GM19023 (cell line): ENCODE measurements around the gene GALNT15.

Source experiments
- ATAC-seq: cut with Tn5 transposase; IDR thresholded peaks from one replicate; pipeline ENCODE4 v1.9.1; 2021; ENCODE audit warnings: mild to moderate bottlenecking, moderate library complexity; ENCODE audit not compliant: unreplicated experiment

Gene GALNT15

GRCh38 chr3:16151109-16151508, 23.4 kb upstream of the GALNT15 start:
- ATAC-seq = no peak

GRCh38 chr3:16168211-16168610, 6.3 kb upstream of the GALNT15 start:
- ATAC-seq = no peak

GRCh38 chr3:16171009-16171408, 3.5 kb upstream of the GALNT15 start:
- no peak for ATAC-seq

- no peak for ATAC-seq
Measured at GRCh38 chr3:16171825-16172224, 2.7 kb upstream of the GALNT15 start.

GRCh38 chr3:16173283-16174025, 1.0 kb upstream of the GALNT15 start:
- ATAC-seq = no peak

GRCh38 chr3:16174026-16174355, 489 bp upstream of the GALNT15 start:
- no peak for ATAC-seq

- ATAC-seq = no peak
Measured at GRCh38 chr3:16174976-16175901, 759 bp downstream of the GALNT15 start.

GRCh38 chr3:16176391-16177030, 2.0 kb downstream of the GALNT15 start:
- no peak for ATAC-seq

GRCh38 chr3:16177382-16177781, 2.9 kb downstream of the GALNT15 start:
- ATAC-seq = no peak

GRCh38 chr3:16177962-16178627, 3.6 kb downstream of the GALNT15 start:
- peak; percentile 77 for ATAC-seq

GRCh38 chr3:16178628-16178988, 4.1 kb downstream of the GALNT15 start:
- peak; percentile 16 for ATAC-seq

GRCh38 chr3:16179261-16179660, 4.8 kb downstream of the GALNT15 start:
- ATAC-seq = no peak

- ATAC-seq = no peak
Measured at GRCh38 chr3:16179771-16180736, 5.6 kb downstream of the GALNT15 start.

- ATAC-seq = no peak
Measured at GRCh38 chr3:16180737-16181134, 6.3 kb downstream of the GALNT15 start.

GRCh38 chr3:16181361-16181760, 6.9 kb downstream of the GALNT15 start:
- ATAC-seq = no peak

GRCh38 chr3:16182183-16182582, 7.7 kb downstream of the GALNT15 start:
- ATAC-seq = no peak

GRCh38 chr3:16182612-16183011, 8.1 kb downstream of the GALNT15 start:
- ATAC-seq = no peak

GRCh38 chr3:16183082-16183481, 8.6 kb downstream of the GALNT15 start:
- no peak for ATAC-seq

- no peak for ATAC-seq
Measured at GRCh38 chr3:16183601-16184270, 9.3 kb downstream of the GALNT15 start.
